Mucosa of rectum (tissue), 2 donors: ENCODE data around the gene BBX.
"Not testable (repeated sequence)": the region's sequence is repeated elsewhere in the genome, so short reads cannot be mapped to it uniquely, and the experiment has no call there.

Source experiments
- H3K27ac ChIP-seq, 2 donors: one replicate each; pipeline ENCODE4 v1.7.0; 2013; ENCODE audit warnings: inconsistent platforms in 2 of 2, low read depth in 2 of 2, low read length in 2 of 2
- H3K27me3 ChIP-seq, 2 donors: one replicate each; pipeline ENCODE4 v1.7.0; 2013; ENCODE audit warnings: low read length in 2 of 2; ENCODE audit not compliant: control insufficient read depth in 2 of 2, insufficient read depth in 2 of 2
- H3K36me3 ChIP-seq, 2 donors: one replicate each; pipeline ENCODE4 v1.7.0; 2013; ENCODE audit warnings: low read length in 2 of 2; ENCODE audit not compliant: control insufficient read depth in 2 of 2, insufficient read depth in 2 of 2
- H3K4me1 ChIP-seq, 2 donors: one replicate each; pipeline ENCODE4 v1.7.0; 2013; ENCODE audit warnings: low read length in 2 of 2, mild to moderate bottlenecking in 1 of 2; ENCODE audit not compliant: control insufficient read depth in 2 of 2, insufficient read depth in 2 of 2
- H3K4me3 ChIP-seq, 2 donors: one replicate each; pipeline ENCODE4 v1.7.0; 2013; ENCODE audit warnings: low read length in 2 of 2
- H3K9ac ChIP-seq, 2 donors: one replicate each; pipeline ENCODE4 v1.7.0; 2013; ENCODE audit warnings: low read length in 2 of 2, low read depth in 1 of 2, mild to moderate bottlenecking in 1 of 2
- H3K9me3 ChIP-seq, 2 donors: one replicate each; pipeline ENCODE4 v1.7.0; 2013; ENCODE audit warnings: low read length in 2 of 2; ENCODE audit not compliant: control insufficient read depth in 2 of 2
- donor health status: healthy.
- donor health status: Normal muscosa, but diverticular disease.

The BBX gene

DNA sequence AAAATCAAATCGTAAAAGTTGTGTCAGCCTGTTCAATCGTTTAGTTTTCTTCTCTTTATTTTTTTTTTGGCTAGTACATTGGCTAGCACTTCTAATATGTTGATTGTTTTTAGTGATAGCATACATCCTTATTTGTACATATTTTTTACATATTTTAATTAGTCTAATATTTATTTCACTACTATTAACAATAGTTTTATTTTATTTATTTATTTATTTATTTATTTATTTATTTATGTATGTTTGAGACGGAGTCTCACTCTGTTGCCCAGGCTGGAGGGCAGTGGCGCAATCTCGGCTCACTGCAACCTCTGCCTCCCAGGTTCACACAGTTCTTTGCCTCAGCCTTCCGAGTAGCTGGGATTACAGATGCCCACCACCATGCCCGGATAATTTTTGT, 42.5 kb downstream of the BBX start:
- not testable (repeated sequence) for H3K27me3 ChIP-seq, H3K4me3 ChIP-seq, H3K27ac ChIP-seq, H3K9me3 ChIP-seq, H3K36me3 ChIP-seq, H3K4me1 ChIP-seq, H3K9ac ChIP-seq

DNA sequence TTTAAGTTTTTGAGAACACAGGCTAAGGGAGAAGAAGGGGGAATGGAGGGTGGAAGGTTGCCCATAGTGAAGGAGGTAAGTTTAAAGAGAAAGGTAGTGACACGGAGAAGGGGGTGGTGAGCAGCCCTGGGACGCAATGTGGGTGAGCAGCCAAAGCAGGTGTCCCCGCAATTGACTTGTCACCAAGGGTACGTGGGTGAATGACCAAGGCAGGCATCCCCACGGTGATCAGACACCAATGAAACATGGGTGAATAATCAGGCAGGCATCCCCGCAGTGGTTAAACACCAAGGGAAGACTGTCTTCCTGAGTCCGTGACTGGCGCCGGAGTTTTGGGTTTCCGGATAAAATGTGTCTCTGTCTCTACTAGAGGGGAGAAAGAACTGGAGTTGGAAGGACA, 48.3 kb downstream of the BBX start:
- not testable (repeated sequence) for H3K9me3 ChIP-seq, H3K4me3 ChIP-seq, H3K27me3 ChIP-seq, H3K36me3 ChIP-seq, H3K27ac ChIP-seq, H3K9ac ChIP-seq, H3K4me1 ChIP-seq

DNA sequence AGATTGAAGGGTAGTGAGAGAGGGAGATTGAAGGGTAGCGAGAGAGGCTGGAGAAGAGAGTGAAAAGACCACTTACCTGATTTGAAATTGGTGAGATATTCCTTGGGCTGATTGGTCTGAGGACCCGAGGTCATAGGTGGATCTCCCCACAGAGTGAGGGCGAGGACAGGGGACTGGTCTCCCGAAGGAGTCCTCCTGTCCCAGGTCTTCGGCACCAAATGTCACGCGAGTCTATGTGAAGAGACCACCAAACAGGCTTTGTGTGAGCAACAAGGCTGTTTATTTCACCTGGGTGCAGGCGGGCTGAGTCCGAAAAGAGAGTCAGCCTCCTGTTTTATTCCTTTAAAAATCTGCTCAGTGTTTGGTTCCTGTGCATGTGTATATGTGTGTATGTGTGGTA, 48.7 kb downstream of the BBX start:
- not testable (repeated sequence) for H3K4me3 ChIP-seq, H3K9me3 ChIP-seq, H3K27me3 ChIP-seq, H3K9ac ChIP-seq, H3K36me3 ChIP-seq, H3K4me1 ChIP-seq, H3K27ac ChIP-seq

DNA sequence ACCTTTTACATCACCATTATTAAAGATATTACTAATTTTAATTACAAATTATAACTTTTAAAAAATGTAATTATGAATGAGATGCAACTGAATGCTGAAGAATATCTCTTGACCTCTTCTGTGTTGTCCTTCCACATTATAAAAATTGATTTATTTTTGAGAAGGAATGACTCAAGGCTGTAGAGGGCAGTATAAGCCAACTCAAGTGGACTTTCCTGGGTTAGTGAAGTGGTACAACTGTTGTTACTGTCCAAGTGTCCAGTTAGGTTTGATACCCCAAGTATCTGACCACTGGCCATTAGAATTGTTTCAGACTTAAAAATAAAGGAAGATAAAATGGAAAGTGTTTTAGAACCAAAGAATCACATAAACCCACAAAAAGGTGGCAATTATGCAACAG, 51.9 kb downstream of the BBX start:
- H3K4me1 ChIP-seq, result no peaks in the 10 kb centered on the region
- no peak overlapping the region for H3K27ac ChIP-seq
- H3K9ac ChIP-seq, result no peak overlapping the region
- no peaks in the 10 kb centered on the region for H3K9me3 ChIP-seq
- no peaks in the 10 kb centered on the region for H3K36me3 ChIP-seq
- H3K27me3 ChIP-seq, result no peaks in the 10 kb centered on the region
- H3K4me3 ChIP-seq, result no peak overlapping the region

DNA sequence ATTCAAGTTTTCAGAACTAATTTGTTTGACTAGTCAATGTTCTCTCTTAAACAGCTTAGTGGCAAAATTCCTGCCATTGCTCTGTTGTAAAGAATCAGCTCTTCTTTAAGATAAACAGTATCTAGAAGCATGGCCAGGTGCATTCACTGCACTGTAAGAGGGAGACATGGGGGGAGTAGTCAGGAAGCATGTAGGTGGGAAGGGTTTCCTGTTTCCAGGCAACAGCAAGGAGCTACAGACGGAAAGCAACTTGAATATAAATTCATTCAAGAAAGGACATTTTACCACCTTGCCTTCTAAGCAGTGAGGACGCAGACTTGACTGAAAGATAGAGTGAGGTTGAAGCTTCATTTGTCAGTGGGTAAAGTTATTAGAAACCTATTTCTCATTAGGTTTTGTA, 55.3 kb downstream of the BBX start:
- no peaks in the 10 kb centered on the region for H3K4me1 ChIP-seq
- no peaks in the 10 kb centered on the region for H3K27me3 ChIP-seq
- H3K9me3 ChIP-seq, result no peaks in the 10 kb centered on the region
- no peak overlapping the region for H3K9ac ChIP-seq
- no peak overlapping the region for H3K4me3 ChIP-seq
- no peak overlapping the region for H3K27ac ChIP-seq
- no peaks in the 10 kb centered on the region for H3K36me3 ChIP-seq

DNA sequence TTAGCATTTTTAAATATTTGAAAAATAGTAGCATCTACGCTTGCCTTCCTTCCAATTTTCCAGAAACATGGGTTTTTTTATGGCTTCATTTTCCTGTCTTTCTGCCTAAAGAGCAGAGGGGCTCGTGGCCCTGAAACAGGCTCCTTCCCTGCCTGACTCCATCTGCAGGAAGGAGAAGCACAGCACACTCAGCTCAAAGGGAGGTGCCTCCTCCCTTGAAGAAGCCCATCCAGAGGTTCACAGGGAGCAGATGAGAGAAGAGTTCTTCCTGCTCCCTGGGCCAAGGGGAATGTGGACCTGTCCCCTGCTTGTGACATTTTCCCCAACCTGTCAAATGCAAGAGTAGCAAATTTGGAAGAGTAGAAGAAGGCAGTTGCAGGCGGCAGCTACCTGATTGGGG, 55.8 kb downstream of the BBX start:
- Histone ChIP-seq H3K4me1 (no peaks in the 10 kb centered on the region), H3K27me3 (no peaks in the 10 kb centered on the region), H3K27ac (no peak overlapping the region), H3K9me3 (no peaks in the 10 kb centered on the region), H3K4me3 (no peak overlapping the region), H3K9ac (no peak overlapping the region), H3K36me3 (no peaks in the 10 kb centered on the region)

DNA sequence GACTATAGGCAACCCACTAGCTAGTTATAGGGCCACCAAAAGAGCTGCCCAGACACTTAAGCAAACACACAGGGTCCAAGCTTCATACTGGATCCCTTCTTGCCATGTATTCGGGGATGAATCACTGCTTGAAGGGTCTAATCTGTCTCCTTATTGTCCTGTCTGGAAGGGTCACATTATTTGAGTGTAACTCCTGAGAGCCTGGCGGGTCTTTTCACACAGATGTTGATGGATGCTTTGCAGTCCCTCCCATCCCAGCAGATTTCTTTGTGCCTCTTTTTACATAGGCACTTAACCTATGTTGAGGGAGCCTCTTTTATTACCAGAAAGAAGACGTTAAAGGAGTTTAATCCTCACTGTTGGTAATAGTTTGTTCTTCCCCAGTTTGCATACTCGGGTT, 56.6 kb downstream of the BBX start:
- Histone ChIP-seq H3K27me3 (no peaks in the 10 kb centered on the region), H3K9me3 (no peaks in the 10 kb centered on the region), H3K4me1 (no peaks in the 10 kb centered on the region), H3K27ac (no peak overlapping the region), H3K4me3 (no peak overlapping the region), H3K36me3 (no peaks in the 10 kb centered on the region), H3K9ac (no peak overlapping the region)

DNA sequence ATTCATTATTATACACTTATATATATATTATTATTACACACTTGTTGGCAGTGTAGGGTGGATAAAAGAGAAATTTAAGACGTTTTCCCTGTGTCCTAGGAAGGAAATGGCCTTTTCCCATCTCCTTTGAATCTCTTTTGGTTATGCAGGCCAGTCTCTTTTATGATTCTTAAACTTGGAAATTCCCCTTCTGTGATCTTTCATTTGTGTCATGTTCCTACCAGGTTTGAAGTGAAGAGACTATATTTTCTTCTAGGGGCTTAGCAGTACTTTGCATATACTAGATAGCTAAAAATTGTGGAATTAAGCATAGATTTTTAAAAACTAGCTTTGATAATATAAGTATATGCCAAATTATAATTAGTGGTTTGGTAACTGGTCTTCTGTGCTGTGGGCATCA, 58.5 kb downstream of the BBX start:
- H3K9ac ChIP-seq, result no peak overlapping the region
- H3K4me1 ChIP-seq, result no peaks in the 10 kb centered on the region
- no peak overlapping the region for H3K4me3 ChIP-seq
- H3K27me3 ChIP-seq, result no peaks in the 10 kb centered on the region
- no peak overlapping the region for H3K27ac ChIP-seq
- H3K36me3 ChIP-seq, result no peaks in the 10 kb centered on the region
- H3K9me3 ChIP-seq, result no peaks in the 10 kb centered on the region

DNA sequence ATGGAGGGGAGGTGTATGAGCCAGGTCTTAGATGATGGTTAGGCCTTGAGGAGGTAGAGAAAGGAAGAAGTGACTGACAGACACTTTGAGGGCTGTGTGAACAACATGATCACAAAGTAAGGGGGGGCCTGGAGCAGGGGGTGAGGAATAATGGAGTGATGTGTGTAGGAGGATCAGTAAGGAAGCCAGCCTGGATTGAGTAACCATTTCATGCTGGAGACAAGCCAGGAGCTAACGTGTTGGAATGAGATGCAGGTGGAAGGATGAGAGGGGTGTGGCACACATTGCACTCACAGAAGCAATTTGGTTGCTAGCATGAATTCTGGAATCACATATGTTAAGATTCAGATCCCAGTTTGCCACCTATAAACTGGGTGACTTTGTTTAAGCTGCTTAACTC, 65.5 kb downstream of the BBX start:
- Histone ChIP-seq H3K9me3 (no peaks in the 10 kb centered on the region), H3K4me1 (no peaks in the 10 kb centered on the region), H3K27me3 (no peaks in the 10 kb centered on the region), H3K36me3 (no peaks in the 10 kb centered on the region), H3K4me3 (no peak overlapping the region), H3K9ac (no peak overlapping the region), H3K27ac (no peak overlapping the region)

DNA sequence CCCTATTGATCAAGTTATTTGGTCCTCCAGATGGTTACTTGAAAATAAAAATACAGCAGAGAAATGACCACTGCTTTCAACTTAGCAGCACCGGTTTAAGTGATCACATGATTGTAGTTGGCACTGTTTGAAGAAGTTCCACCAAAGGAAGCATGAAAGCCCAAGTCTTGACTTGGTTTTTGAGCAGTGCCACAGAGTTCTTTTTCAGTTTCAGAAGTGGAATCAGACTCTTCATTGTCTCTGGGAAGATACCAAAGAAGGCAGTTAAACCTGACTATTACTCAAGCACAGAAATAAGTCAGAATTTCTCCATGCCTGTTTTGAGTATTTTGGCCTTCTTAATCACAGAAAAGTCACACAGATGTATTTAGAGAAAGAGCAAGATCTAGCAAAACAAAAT, 66.7 kb downstream of the BBX start:
- H3K27ac ChIP-seq, result no peak overlapping the region
- H3K4me3 ChIP-seq, result no peak overlapping the region
- H3K27me3 ChIP-seq, result no peaks in the 10 kb centered on the region
- no peaks in the 10 kb centered on the region for H3K9me3 ChIP-seq
- H3K4me1 ChIP-seq, result no peaks in the 10 kb centered on the region
- no peaks in the 10 kb centered on the region for H3K36me3 ChIP-seq
- H3K9ac ChIP-seq, result no peak overlapping the region

DNA sequence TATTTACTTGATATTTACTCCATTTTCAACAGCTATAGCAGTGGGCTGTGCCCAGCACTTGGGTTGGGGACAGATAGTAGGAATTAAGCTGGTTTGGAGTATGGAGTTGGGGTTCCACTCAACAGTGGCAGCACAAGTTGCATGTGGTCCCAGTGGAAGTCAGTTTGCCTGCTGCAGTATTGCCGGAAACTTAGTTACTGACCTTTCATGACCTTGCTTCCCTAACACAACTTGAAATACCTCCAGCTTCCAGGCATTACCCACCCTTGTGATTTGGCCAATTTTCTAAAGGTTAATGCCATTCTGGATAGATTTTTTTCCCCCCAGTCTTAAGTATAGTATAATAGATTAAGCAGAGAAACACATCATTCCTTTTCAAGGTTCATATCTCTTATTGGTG, 68.0 kb downstream of the BBX start:
- Histone ChIP-seq H3K4me3 (no peak overlapping the region), H3K4me1 (no peaks in the 10 kb centered on the region), H3K36me3 (no peaks in the 10 kb centered on the region), H3K9me3 (no peaks in the 10 kb centered on the region), H3K27ac (no peak overlapping the region), H3K27me3 (no peaks in the 10 kb centered on the region), H3K9ac (no peak overlapping the region)
